Common myeloid progenitor, CD34-positive (primary cell): ENCODE data around the gene NR0B2.
"Not testable (repeated sequence)": the region's sequence is repeated elsewhere in the genome, so short reads cannot be mapped to it uniquely, and the experiment has no call there.

Experiments used
- CTCF ChIA-PET: fragments of 350-600 bp; sonication (Branson Sonifier 250); formaldehyde crosslinking; loops from one replicate; lab custom pipeline; 2021; ENCODE audit warnings: antibody characterized with exemption; lab: Charles Lee
- POLR2A ChIA-PET: fragments of 350-600 bp; sonication (Branson Sonifier 250); formaldehyde crosslinking; loops from one replicate; lab custom pipeline; 2021; ENCODE audit warnings: antibody characterized with exemption; lab: Charles Lee
- DNase-seq, 3 donors: peaks; one replicate each; pipeline versions ENCODE4 v3.0.0 to v3.0.0-alpha.2; 2013
- H3K27ac ChIP-seq, 2 experiments: 1 replicate in 1 of 2; 2 replicates in 1 of 2; pipeline ENCODE4 v1.7.0; 2013; ENCODE audit warnings: inconsistent platforms in 2 of 2, low read length in 2 of 2, mild to moderate bottlenecking in 2 of 2, low read depth in 1 of 2, moderate library complexity in 1 of 2; ENCODE audit not compliant: severe bottlenecking in 2 of 2, insufficient read depth in 1 of 2, poor library complexity in 1 of 2
- H3K27me3 ChIP-seq, 5 experiments: replicated peaks in 2 of 5; 1 replicate in 3 of 5; 2 replicates in 2 of 5; pipeline versions ENCODE4 v1.6.1 to v1.7.0; 2013; ENCODE audit warnings: low read length in 4 of 5, mild to moderate bottlenecking in 2 of 5, moderate library complexity in 2 of 5, inconsistent platforms in 1 of 5; ENCODE audit not compliant: insufficient read depth in 5 of 5, control insufficient read depth in 4 of 5
- H3K36me3 ChIP-seq, 4 experiments: 1 replicate in 2 of 4; 2 replicates in 2 of 4; pipeline versions ENCODE4 v1.6.1 to v1.7.0; 2013; ENCODE audit warnings: low read length in 3 of 4, control low read depth in 1 of 4, mild to moderate bottlenecking in 1 of 4; ENCODE audit not compliant: control insufficient read depth in 4 of 4, insufficient read depth in 4 of 4
- H3K4me1 ChIP-seq, 4 experiments: 1 replicate in 3 of 4; 2 replicates in 1 of 4; pipeline versions ENCODE4 v1.6.1 to v1.7.1; 2013; ENCODE audit warnings: low read length in 3 of 4, mild to moderate bottlenecking in 3 of 4, control low read depth in 1 of 4, inconsistent platforms in 1 of 4, moderate library complexity in 1 of 4; ENCODE audit not compliant: control insufficient read depth in 4 of 4, insufficient read depth in 4 of 4; ENCODE audit errors: control extremely low read depth in 1 of 4
- H3K4me3 ChIP-seq, 7 experiments: 1 replicate in 4 of 7; 2 replicates in 3 of 7; pipeline versions ENCODE4 v1.5.1 to v1.7.0; 2013; ENCODE audit warnings: mild to moderate bottlenecking in 7 of 7, low read length in 6 of 7, moderate library complexity in 6 of 7, inconsistent platforms in 2 of 7, low read depth in 2 of 7, control low read depth in 1 of 7; ENCODE audit not compliant: insufficient read depth in 4 of 7, control insufficient read depth in 1 of 7; ENCODE audit errors: extremely low read depth in 1 of 7
- H3K9me3 ChIP-seq, 5 experiments: 1 replicate in 4 of 5; 2 replicates in 1 of 5; pipeline versions ENCODE4 v1.6.1 to v1.7.1; 2013; ENCODE audit warnings: low read length in 4 of 5, mild to moderate bottlenecking in 2 of 5, inconsistent platforms in 1 of 5, low read depth in 1 of 5, moderate library complexity in 1 of 5; ENCODE audit not compliant: control insufficient read depth in 4 of 5, insufficient read depth in 2 of 5; ENCODE audit errors: control extremely low read depth in 1 of 5
- WGBS: methylation state at CpG from one replicate; pipeline ENCODE4 v1.1.5; 2013; ENCODE audit not compliant: insufficient coverage; 5-methylcytosine and 5-hydroxymethylcytosine counted together

The NR0B2 gene

GRCh38 chr1:26949266-26949925 is 35.6 kb upstream of the NR0B2 start:
- Histone ChIP-seq H3K27ac (no peak overlapping the region), H3K9me3 (no peaks in the 10 kb centered on the region), H3K36me3 (peaks cover 0 to 24% (median 17%) of the 10 kb centered on the region in 4 experiments), H3K27me3 (no peaks in the 10 kb centered on the region), H3K4me1 (no peaks in the 10 kb centered on the region), H3K4me3 (no peak overlapping the region)
- WGBS = no CpG with 5 or more reads among the region's 1 CpG
- ChIA-PET POLR2A (no interaction called here), CTCF (interaction anchor here (0.5 kb wide), 1 partner anchor 326 kb away, joined by 3 read pairs; no protein-coding TSS in a partner anchor)
- no peak for DNase-seq

DNA sequence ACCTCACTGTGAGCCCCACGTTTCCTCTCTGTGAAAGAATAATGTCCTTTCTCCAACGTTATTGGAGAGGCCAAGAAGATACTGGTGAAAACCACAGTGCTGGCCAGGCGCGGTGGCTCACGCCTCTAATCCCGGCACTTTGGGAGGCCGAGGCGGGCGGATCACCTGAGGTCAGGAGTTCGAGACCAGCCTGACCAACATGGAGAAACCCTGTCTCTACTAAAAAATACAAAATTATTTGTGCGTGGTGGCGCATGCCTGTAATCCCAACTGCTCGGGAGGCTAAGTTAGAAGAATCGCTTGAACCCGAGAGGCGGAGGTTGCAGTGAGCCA is 34.9 kb upstream of the NR0B2 start:
- H3K4me1 ChIP-seq, POLR2A ChIA-PET, H3K27ac ChIP-seq, DNase-seq, CTCF ChIA-PET, H3K4me3 ChIP-seq, H3K27me3 ChIP-seq, H3K9me3 ChIP-seq: not testable (repeated sequence)
- peaks cover 0 to 29% (median 20%) of the 10 kb centered on the region in 4 experiments for H3K36me3 ChIP-seq
- 89% methylated on average over 9 of the region's 16 CpGs for WGBS

DNA sequence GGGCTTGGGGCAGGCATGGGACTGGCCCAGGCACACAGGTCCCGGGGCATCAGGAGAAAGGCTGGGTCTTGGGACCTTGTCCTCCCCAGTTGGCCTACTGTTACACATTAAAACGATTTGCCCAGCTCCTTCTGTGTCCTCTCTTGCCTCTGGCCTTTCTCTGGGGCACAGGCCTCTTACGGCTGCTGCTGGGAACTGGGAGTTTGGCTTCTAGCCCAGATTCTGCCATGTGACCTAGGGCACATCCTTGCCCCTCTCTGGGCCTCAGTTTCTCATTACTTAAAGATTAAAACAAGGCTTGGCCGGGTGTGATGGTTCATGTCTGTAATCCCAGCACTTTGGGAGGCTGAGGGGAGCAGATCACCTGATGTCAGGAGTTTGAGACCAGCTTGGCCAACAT is 32.5 kb upstream of the NR0B2 start:
- CTCF ChIA-PET = interaction anchor here (1.6 kb wide), 1 partner anchor 9 kb away, joined by 3 read pairs; no protein-coding TSS in a partner anchor
- Histone ChIP-seq H3K4me3 (no peak overlapping the region), H3K27ac (no peak overlapping the region), H3K36me3 (peaks cover 7 to 52% (median 40%) of the 10 kb centered on the region in 4 experiments), H3K4me1 (no peaks in the 10 kb centered on the region), H3K9me3 (no peaks in the 10 kb centered on the region), H3K27me3 (no peaks in the 10 kb centered on the region)
- WGBS = 89% methylated on average over 3 of the region's 4 CpGs
- no peak for DNase-seq
- POLR2A ChIA-PET = no interaction called here

DNA sequence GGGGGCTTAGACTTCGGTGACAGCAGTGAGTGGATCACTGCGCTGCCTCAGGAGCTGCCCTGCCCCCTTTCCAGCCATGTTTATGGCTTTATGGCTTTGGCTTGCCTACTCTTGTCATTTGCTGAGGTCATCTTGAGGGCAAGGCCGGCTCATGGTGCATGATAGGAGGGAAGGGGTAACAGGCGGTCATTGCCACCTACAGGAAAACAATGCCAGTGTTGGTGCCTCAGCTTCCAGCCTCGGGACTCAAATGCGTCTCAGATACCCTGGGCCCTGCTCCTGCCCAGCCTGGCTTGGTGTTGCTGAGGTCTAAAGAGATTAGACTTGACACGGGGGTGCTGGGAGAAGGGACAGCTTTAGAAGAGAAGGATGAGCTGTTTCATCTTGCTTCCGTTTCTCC is 32.0 kb upstream of the NR0B2 start:
- H3K27ac ChIP-seq = no peak overlapping the region
- DNase-seq = no peak
- ChIA-PET CTCF (interaction anchor here (0.6 kb wide), 1 partner anchor 164 kb away, joined by 3 read pairs; no protein-coding TSS in a partner anchor), POLR2A (no interaction called here)
- no peaks in the 10 kb centered on the region for H3K27me3 ChIP-seq
- no peaks in the 10 kb centered on the region for H3K4me1 ChIP-seq
- 96% methylated on average over 8 of the region's 8 CpGs for WGBS
- H3K9me3 ChIP-seq = no peaks in the 10 kb centered on the region
- no peak overlapping the region for H3K4me3 ChIP-seq
- peaks cover 9 to 54% (median 43%) of the 10 kb centered on the region in 4 experiments for H3K36me3 ChIP-seq

GRCh38 chr1:26945138-26945537 is 31.4 kb upstream of the NR0B2 start:
- WGBS = 93% methylated on average over 2 of the region's 2 CpGs
- CTCF ChIA-PET = no interaction called here
- H3K27ac ChIP-seq = no peak overlapping the region
- H3K9me3 ChIP-seq = no peaks in the 10 kb centered on the region
- no peak for DNase-seq
- POLR2A ChIA-PET = no interaction called here
- H3K27me3 ChIP-seq = no peaks in the 10 kb centered on the region
- no peak overlapping the region for H3K4me3 ChIP-seq
- H3K36me3 ChIP-seq = peaks cover 9 to 54% (median 43%) of the 10 kb centered on the region in 4 experiments
- no peaks in the 10 kb centered on the region for H3K4me1 ChIP-seq

DNA sequence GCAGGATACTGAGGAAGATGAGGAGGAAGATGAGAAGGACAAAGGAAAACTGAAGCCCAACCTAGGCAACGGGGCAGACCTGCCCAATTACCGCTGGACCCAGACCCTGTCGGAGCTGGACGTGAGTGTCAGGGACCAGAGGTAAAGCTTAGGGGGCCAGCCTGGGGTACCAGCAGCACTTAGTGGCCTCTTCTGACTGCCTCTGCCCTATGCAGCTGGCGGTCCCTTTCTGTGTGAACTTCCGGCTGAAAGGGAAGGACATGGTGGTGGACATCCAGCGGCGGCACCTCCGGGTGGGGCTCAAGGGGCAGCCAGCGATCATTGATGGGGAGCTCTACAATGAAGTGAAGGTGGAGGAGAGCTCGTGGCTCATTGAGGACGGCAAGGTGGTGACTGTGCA is 28.9 kb upstream of the NR0B2 start:
- no peak overlapping the region for H3K27ac ChIP-seq
- WGBS = 98% methylated on average over 8 of the region's 12 CpGs
- POLR2A ChIA-PET = no interaction called here
- no peak overlapping the region for H3K4me3 ChIP-seq
- no peaks in the 10 kb centered on the region for H3K4me1 ChIP-seq
- peaks cover 12 to 66% (median 57%) of the 10 kb centered on the region in 4 experiments for H3K36me3 ChIP-seq
- no peak for DNase-seq
- no peaks in the 10 kb centered on the region for H3K9me3 ChIP-seq
- no peaks in the 10 kb centered on the region for H3K27me3 ChIP-seq
- CTCF ChIA-PET = no interaction called here

GRCh38 chr1:26941311-26941710 is 27.5 kb upstream of the NR0B2 start:
- 100% methylated on average over 7 of the region's 10 CpGs for WGBS
- Histone ChIP-seq H3K27ac (no peak overlapping the region), H3K4me3 (no peak overlapping the region), H3K9me3 (no peaks in the 10 kb centered on the region), H3K27me3 (no peaks in the 10 kb centered on the region), H3K4me1 (no peaks in the 10 kb centered on the region), H3K36me3 (peaks cover 12 to 63% (median 55%) of the 10 kb centered on the region in 4 experiments)
- ChIA-PET POLR2A (no interaction called here), CTCF (no interaction called here)
- no peak for DNase-seq
